Natural killer cell (primary cell): ENCODE data around the gene HSBP1L1. TPM values are rescaled to one million over a fixed set of nuclear protein-coding genes. Genes with fewer than 3 reads are reported as not detected.

Experiments used
- ATAC-seq, 3 donors: fragments of 150-1000 bp in 2 of 3; fragments of 200-7000 bp in 1 of 3; cut with Tn5 transposase; 1 replicate in 1 of 3; 2 replicates in 2 of 3; pipeline ENCODE4 v1.10.0; 2021; ENCODE audit warnings: mild to moderate bottlenecking in 2 of 3, moderate library complexity in 2 of 3
- DNase-seq, 2 donors: peaks; one replicate each; pipeline versions ENCODE4 v3.0.0 to v3.0.0-alpha.2; 2013 to 2021; ENCODE audit warnings: mixed read lengths in 1 of 2
- H3K27ac ChIP-seq: one replicate; pipeline ENCODE4 v1.5.1; 2013; ENCODE audit warnings: mild to moderate bottlenecking, low read length
- H3K27me3 ChIP-seq: one replicate; pipeline ENCODE4 v1.6.1; 2013; ENCODE audit warnings: low read length; ENCODE audit not compliant: control insufficient read depth, insufficient read depth
- H3K36me3 ChIP-seq: one replicate; pipeline ENCODE4 v1.6.1; 2013; ENCODE audit warnings: low read length; ENCODE audit not compliant: control insufficient read depth, insufficient read depth
- H3K4me1 ChIP-seq: one replicate; pipeline ENCODE4 v1.6.1; 2013; ENCODE audit warnings: low read length; ENCODE audit not compliant: control insufficient read depth, insufficient read depth
- H3K4me3 ChIP-seq: one replicate; pipeline ENCODE4 v1.5.1; 2013; ENCODE audit warnings: low read length
- H3K9me3 ChIP-seq: one replicate; pipeline ENCODE4 v1.6.1; 2013; ENCODE audit warnings: low read length; ENCODE audit not compliant: control insufficient read depth, insufficient read depth
- H3K27ac Mint-ChIP-seq, 2 donors: one replicate each; pipeline ENCODE4 v1.8.0; 2022; ENCODE audit warnings: mild to moderate bottlenecking in 2 of 2, mixed read lengths in 2 of 2, moderate library complexity in 1 of 2
- H3K27me3 Mint-ChIP-seq, 2 donors: one replicate each; pipeline ENCODE4 v1.8.0; 2022; ENCODE audit warnings: low read depth in 2 of 2, mixed read lengths in 2 of 2
- H3K36me3 Mint-ChIP-seq: one replicate; pipeline ENCODE4 v1.8.0; 2022; ENCODE audit warnings: mixed read lengths
- H3K4me1 Mint-ChIP-seq, 2 donors: one replicate each; pipeline ENCODE4 v1.8.0; 2022; ENCODE audit warnings: mixed read lengths in 2 of 2
- H3K4me3 Mint-ChIP-seq: one replicate; pipeline ENCODE4 v1.8.0; 2022; ENCODE audit warnings: mild to moderate bottlenecking, moderate library complexity, mixed read lengths
- H3K9me3 Mint-ChIP-seq, 2 donors: one replicate each; pipeline ENCODE4 v1.8.0; 2022; ENCODE audit warnings: mixed read lengths in 2 of 2
- WGBS: methylation state at CpG from one replicate; pipeline ENCODE4 v1.1.7; 2013; ENCODE audit warnings: missing lambda C conversion rate; ENCODE audit not compliant: insufficient coverage; 5-methylcytosine and 5-hydroxymethylcytosine counted together
- intact Hi-C: fragments of 100-400 bp; cut with micrococcal nuclease; formaldehyde crosslinking; loops from one replicate; pipeline ENCODE4 v1.14.2; 2022
- total RNA-seq, 4 donors: library from RNA; stranded (reverse); fragments of 120-200 nt in 1 of 4; gene quantifications; one replicate each; pipeline versions ENCODE4 v1.2.3 to v1.2.4, GENCODE V29; 2013 to 2022
- TF ChIP-seq, protein P1 (sequence below): fragments of 200-600 bp; IDR thresholded peaks from one replicate; pipeline ENCODE4 v1.8.0; 2022; ENCODE audit warnings: antibody characterized with exemption

The HSBP1L1 gene
- total RNA-seq, 3 donors from 2014 or later (not counting 1 experiment from before 2014, with no cell fraction given): 11.7 to 16.1 (median 13.8) TPM

DNA sequence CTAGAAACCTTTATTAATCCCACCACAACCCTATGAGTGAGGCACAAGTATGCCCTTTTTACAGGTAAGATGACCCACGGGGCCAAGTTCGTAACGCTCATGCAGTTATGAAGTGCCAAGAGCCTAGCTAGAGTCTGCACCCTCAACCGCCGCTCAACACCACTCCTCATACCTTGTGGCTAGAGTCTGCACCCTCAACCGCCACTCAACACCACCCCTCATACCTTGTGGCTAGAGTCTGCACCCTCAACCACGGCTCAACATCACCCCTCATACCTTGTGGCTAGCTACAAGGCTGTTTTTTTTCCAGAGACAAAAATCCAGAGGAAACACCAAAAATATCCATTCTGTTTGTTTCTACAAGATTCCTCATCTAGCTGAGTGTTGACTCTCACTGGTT lies 19.4 kb downstream of the HSBP1L1 start:
- Mint-ChIP-seq H3K27me3 (no peaks in the 10 kb centered on the region), H3K4me1 (peaks cover 57 to 65% of the 10 kb centered on the region in 2 donors), H3K4me3 (peak overlapping the region; percentile 62), H3K27ac (peak overlapping the region; percentile 54 to 76), H3K36me3 (no peaks in the 10 kb centered on the region), H3K9me3 (no peaks in the 10 kb centered on the region)
- intact Hi-C loops: no loop called here
- TF ChIP-seq, protein P1, sequence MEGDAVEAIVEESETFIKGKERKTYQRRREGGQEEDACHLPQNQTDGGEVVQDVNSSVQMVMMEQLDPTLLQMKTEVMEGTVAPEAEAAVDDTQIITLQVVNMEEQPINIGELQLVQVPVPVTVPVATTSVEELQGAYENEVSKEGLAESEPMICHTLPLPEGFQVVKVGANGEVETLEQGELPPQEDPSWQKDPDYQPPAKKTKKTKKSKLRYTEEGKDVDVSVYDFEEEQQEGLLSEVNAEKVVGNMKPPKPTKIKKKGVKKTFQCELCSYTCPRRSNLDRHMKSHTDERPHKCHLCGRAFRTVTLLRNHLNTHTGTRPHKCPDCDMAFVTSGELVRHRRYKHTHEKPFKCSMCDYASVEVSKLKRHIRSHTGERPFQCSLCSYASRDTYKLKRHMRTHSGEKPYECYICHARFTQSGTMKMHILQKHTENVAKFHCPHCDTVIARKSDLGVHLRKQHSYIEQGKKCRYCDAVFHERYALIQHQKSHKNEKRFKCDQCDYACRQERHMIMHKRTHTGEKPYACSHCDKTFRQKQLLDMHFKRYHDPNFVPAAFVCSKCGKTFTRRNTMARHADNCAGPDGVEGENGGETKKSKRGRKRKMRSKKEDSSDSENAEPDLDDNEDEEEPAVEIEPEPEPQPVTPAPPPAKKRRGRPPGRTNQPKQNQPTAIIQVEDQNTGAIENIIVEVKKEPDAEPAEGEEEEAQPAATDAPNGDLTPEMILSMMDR: no peak
- peak; percentile 20 to 27 for DNase-seq
- Histone ChIP-seq H3K27me3 (no peaks in the 10 kb centered on the region), H3K4me1 (peaks cover 43% of the 10 kb centered on the region), H3K4me3 (no peak overlapping the region), H3K27ac (no peak overlapping the region), H3K36me3 (peaks cover 7% of the 10 kb centered on the region), H3K9me3 (no peaks in the 10 kb centered on the region)
- ATAC-seq: peak in 1 of 3 donors; percentile 38
- 25% methylated on average over 7 of the region's 7 CpGs for WGBS

GRCh38 chr18:79985172-79985571 lies 20.7 kb downstream of the HSBP1L1 start:
- ATAC-seq (no peak), DNase-seq (no peak)
- H3K36me3 Mint-ChIP-seq: no peaks in the 10 kb centered on the region
- Histone ChIP-seq H3K9me3 (no peaks in the 10 kb centered on the region), H3K27me3 (no peaks in the 10 kb centered on the region), H3K4me3 (no peak overlapping the region), H3K4me1 (peaks cover 46% of the 10 kb centered on the region), H3K27ac (no peak overlapping the region), H3K36me3 (peaks cover 5% of the 10 kb centered on the region)
- no peaks in the 10 kb centered on the region for H3K9me3 Mint-ChIP-seq
- no peaks in the 10 kb centered on the region for H3K27me3 Mint-ChIP-seq
- intact Hi-C loops: loop anchor here (5.0 kb wide), 1 partner anchor 33 kb away; the partner anchor contains the start of gene SLC66A2
- H3K27ac Mint-ChIP-seq: no peak overlapping the region
- TF ChIP-seq, protein P1: no peak
- H3K4me3 Mint-ChIP-seq: no peak overlapping the region
- peaks cover 52 to 61% of the 10 kb centered on the region in 2 donors for H3K4me1 Mint-ChIP-seq
- 94% methylated on average over 12 of the region's 12 CpGs for WGBS

DNA sequence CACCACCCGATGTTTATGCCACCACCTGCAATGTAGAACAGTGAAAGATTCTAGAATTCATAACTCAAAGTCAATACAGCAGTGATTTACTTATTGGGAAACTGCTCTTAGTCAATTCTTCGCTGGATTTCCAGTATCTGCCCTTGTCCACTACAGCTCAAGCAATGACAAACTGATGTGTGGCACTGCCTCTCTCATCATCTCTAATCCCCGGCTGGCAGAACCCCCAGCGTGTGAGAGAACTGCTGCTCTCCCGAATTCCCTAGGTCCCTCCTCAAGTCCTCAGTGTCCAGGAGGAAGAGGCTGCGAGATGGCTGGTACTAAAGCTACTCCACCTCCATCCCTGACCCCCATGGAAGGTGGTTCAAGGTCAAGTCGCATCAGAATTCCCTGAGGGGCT lies 22.3 kb downstream of the HSBP1L1 start:
- H3K36me3 Mint-ChIP-seq: no peaks in the 10 kb centered on the region
- Histone ChIP-seq H3K4me1 (peaks cover 41% of the 10 kb centered on the region), H3K27ac (no peak overlapping the region), H3K4me3 (no peak overlapping the region), H3K27me3 (no peaks in the 10 kb centered on the region), H3K9me3 (no peaks in the 10 kb centered on the region), H3K36me3 (peaks cover 5% of the 10 kb centered on the region)
- 82% methylated on average over 7 of the region's 7 CpGs for WGBS
- intact Hi-C loops: loop anchor here (5.0 kb wide), 1 partner anchor 34 kb away; the partner anchor contains the start of gene SLC66A2
- peaks cover 48 to 50% of the 10 kb centered on the region in 2 donors for H3K4me1 Mint-ChIP-seq
- H3K27me3 Mint-ChIP-seq: no peaks in the 10 kb centered on the region
- TF ChIP-seq, protein P1: no peak
- H3K27ac Mint-ChIP-seq: peak overlapping the region; percentile 90 to 94
- H3K4me3 Mint-ChIP-seq: peak overlapping the region; percentile 89
- DNase-seq (no peak), ATAC-seq (no peak)
- H3K9me3 Mint-ChIP-seq: no peaks in the 10 kb centered on the region

- no peaks in the 10 kb centered on the region for H3K9me3 Mint-ChIP-seq
- ATAC-seq (no peak), DNase-seq (peak in 1 of 2 donors; percentile 31)
- H3K4me1 Mint-ChIP-seq: peaks cover 40 to 41% of the 10 kb centered on the region in 2 donors
- H3K27ac Mint-ChIP-seq: peak overlapping the region; percentile 90 to 94
- Histone ChIP-seq H3K9me3 (no peaks in the 10 kb centered on the region), H3K4me3 (peak overlapping the region; percentile 80), H3K27me3 (no peaks in the 10 kb centered on the region), H3K27ac (peak overlapping the region; percentile 90), H3K36me3 (peaks cover 5% of the 10 kb centered on the region), H3K4me1 (peaks cover 33% of the 10 kb centered on the region)
- no peaks in the 10 kb centered on the region for H3K36me3 Mint-ChIP-seq
- TF ChIP-seq, protein P1: no peak
- intact Hi-C loops: loop anchor here (5.0 kb wide), 1 partner anchor 35 kb away; the partner anchor contains the start of gene SLC66A2
- 5% methylated on average over 4 of the region's 6 CpGs for WGBS
- peak overlapping the region; percentile 89 for H3K4me3 Mint-ChIP-seq
- H3K27me3 Mint-ChIP-seq: no peaks in the 10 kb centered on the region
These were observed 23.1 kb downstream of the HSBP1L1 start for GRCh38 chr18:79987566-79987965.
